Thyroid gland (tissue), 4 donors: ENCODE data around the gene DBT.

ENCODE experiments used
- CTCF ChIP-seq, 6 experiments: fragments of 200-600 bp in 3 of 6; fragments of 450-650 bp in 3 of 6; sonication (generic) in 3 of 6; IDR thresholded peaks; one replicate each; pipeline ENCODE4 v1.5.1; 2016 to 2019; ENCODE audit warnings: antibody characterized with exemption in 6 of 6, mild to moderate bottlenecking in 2 of 6, inconsistent platforms in 1 of 6, moderate library complexity in 1 of 6
- POLR2A ChIP-seq, 2 donors: fragments of 450-650 bp; IDR thresholded peaks; one replicate each; pipeline ENCODE4 v1.6.1; 2017; ENCODE audit warnings: antibody characterized with exemption in 2 of 2, mild to moderate bottlenecking in 2 of 2, moderate library complexity in 1 of 2

- TF ChIP-seq CTCF (IDR thresholded peaks at IDR 0.05) (no peak), POLR2A (IDR thresholded peaks at IDR 0.05) (no peak)
Measured at GRCh38 chr1:100188617-100189016, 61.0 kb downstream of the DBT start.
